ENCODE measurements around the gene ODAD2. TPM values are rescaled to one million over a fixed set of nuclear protein-coding genes. Genes with fewer than 3 reads are reported as not detected.

Gene ODAD2
- total RNA-seq, 4 donors from 2014 or later, result 0.19 to 0.29 TPM; not detected in 2

DNA sequence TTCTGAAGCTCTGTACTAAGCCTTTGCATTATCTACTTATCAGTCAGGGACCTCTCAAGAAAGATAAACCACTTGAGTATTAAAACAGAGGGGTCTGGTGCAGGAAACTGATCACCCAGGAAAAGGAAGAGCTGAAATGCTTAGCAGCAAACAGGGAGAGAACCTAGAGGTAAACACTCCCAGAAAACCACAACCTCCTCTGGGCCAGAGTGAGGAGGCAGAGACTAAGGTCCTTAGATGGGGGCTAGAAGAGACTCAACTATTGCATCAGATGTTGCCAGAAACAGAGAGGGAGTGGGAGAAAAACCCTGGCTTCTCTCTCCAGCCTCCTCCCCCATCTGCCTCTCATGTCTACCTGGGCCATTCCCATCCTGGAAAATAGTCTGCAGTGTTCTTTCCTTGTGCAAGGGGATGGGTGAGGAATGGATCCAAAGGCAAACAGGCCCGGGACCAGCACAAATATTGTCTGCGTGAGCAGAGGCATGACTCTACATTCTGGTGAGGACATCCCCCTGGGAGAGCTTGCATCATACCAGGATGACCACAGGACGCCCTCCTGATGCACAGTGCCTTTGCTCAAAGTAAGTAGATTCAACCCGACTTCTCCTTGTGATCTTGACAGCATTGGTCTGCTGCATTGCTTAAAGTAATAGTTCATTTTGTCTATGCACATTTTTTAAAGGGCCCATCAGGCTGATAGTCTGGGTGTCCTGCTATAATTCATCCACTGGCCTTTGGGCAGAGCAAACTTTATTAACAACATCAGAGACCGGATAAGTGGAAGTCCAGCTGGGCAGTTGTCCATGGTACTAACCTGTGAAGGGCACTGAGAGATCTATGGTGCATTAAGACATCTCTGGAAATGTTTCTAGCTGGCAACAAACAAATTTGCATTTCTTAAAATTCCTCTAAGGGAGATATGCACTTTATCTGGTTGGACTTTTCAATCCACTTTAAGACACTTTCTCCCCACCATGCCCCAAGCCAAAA is 22.4 kb upstream of the ODAD2 start:
- H3K4me1 ChIP-seq, result no peaks in the 10 kb centered on the region
- no peak for DNase-seq
- no peak for TF ChIP-seq POLR2A (IDR thresholded peaks at IDR 0.05)
- TF ChIP-seq CTCF (IDR thresholded peaks at IDR 0.05), result no peak
- WGBS, 2 donors, result 65 to 66% methylated on average over 3 to 5 of the region's 5 CpGs
- H3K27me3 ChIP-seq, result no peaks in the 10 kb centered on the region
- no peaks in the 10 kb centered on the region for H3K9me3 ChIP-seq
- no peak overlapping the region for H3K27ac ChIP-seq
- H3K4me3 ChIP-seq, result no peak overlapping the region
- no peaks in the 10 kb centered on the region for H3K36me3 ChIP-seq
- intact Hi-C loops (cut with DNase I), result no loop called here

DNA sequence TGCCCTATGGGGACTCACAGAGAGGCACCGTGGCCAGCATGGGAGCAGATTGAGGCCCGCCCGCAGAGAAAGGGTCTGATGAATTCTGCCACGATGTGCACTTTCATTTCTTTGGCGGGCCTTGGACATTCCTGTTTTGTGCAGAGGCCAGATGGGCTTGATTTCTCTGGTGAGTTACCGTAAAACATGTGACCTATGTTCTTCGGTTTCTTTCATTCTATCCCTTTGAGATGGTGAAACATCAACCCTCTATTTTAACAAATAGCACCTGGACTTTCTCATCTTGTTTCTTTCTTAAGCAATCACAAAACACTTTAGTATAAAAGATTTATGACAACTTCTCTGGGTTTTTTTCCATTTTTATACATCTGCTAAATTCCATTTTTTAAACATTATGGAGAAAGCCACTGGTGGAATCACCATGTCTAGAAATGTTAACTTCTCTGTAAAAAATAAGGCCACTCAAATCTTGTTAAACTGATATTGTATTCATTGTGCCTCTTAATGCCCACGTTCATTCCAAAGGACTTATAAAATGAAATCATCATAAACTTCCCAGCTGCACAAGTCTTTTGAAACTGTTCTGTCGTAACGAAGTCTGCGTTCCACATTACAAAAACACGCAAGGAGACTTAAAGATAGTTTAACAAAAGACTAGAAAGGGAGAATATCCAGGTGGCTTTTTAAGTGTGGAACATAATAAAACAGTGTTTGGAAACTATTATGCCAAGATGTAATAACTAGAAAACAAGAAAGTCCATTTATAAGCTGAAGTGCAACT is 21.4 kb upstream of the ODAD2 start:
- Histone ChIP-seq H3K27ac (no peak overlapping the region), H3K4me1 (no peaks in the 10 kb centered on the region), H3K27me3 (no peaks in the 10 kb centered on the region), H3K4me3 (no peak overlapping the region), H3K9me3 (no peaks in the 10 kb centered on the region), H3K36me3 (no peaks in the 10 kb centered on the region)
- 82 to 88% methylated on average over 12 of the region's 12 CpGs for WGBS, 2 donors
- TF ChIP-seq POLR2A (IDR thresholded peaks at IDR 0.05) (no peak), CTCF (IDR thresholded peaks at IDR 0.05) (no peak)
- intact Hi-C loops (cut with DNase I), result no loop called here
- DNase-seq, result no peak

- Histone ChIP-seq H3K4me3 (no peak overlapping the region), H3K27me3 (no peaks in the 10 kb centered on the region), H3K27ac (no peak overlapping the region), H3K4me1 (no peaks in the 10 kb centered on the region), H3K9me3 (no peaks in the 10 kb centered on the region), H3K36me3 (no peaks in the 10 kb centered on the region)
- DNase-seq, result no peak
- no peak for TF ChIP-seq POLR2A (IDR thresholded peaks at IDR 0.05)
- no peak for TF ChIP-seq CTCF (IDR thresholded peaks at IDR 0.05)
- intact Hi-C loops (cut with DNase I), result no loop called here
Observed at GRCh38 chr10:28014651-28015050, 15.8 kb upstream of the ODAD2 start.

GRCh38 chr10:28012990-28013515 is 14.2 kb upstream of the ODAD2 start:
- Histone ChIP-seq H3K27me3 (no peaks in the 10 kb centered on the region), H3K36me3 (no peaks in the 10 kb centered on the region), H3K9me3 (no peaks in the 10 kb centered on the region), H3K27ac (no peak overlapping the region), H3K4me1 (no peaks in the 10 kb centered on the region), H3K4me3 (no peak overlapping the region)
- TF ChIP-seq POLR2A (IDR thresholded peaks at IDR 0.05), result no peak
- TF ChIP-seq CTCF (IDR thresholded peaks at IDR 0.05), result no peak
- WGBS, 2 donors, result 36 to 38% methylated on average over 2 of the region's 2 CpGs
- DNase-seq, result no peak
- intact Hi-C loops (cut with DNase I), result no loop called here

- H3K9me3 ChIP-seq, result no peaks in the 10 kb centered on the region
- no peak overlapping the region for H3K27ac ChIP-seq
- intact Hi-C loops (cut with DNase I), result no loop called here
- H3K36me3 ChIP-seq, result no peaks in the 10 kb centered on the region
- TF ChIP-seq POLR2A (IDR thresholded peaks at IDR 0.05) (no peak), CTCF (IDR thresholded peaks at IDR 0.05) (no peak)
- no CpG with 5 or more reads among the region's 1 CpG for WGBS, 2 donors
- H3K4me1 ChIP-seq, result no peaks in the 10 kb centered on the region
- H3K4me3 ChIP-seq, result no peak overlapping the region
- no peak for DNase-seq
- no peaks in the 10 kb centered on the region for H3K27me3 ChIP-seq
Observed at GRCh38 chr10:28010821-28011220, 11.9 kb upstream of the ODAD2 start.

Measured in esophagus squamous epithelium (tissue), 5 donors.